ENCODE measurements around the gene ZNF827.

GRCh38 chr4:145799223-145799622 is 139.4 kb downstream of the ZNF827 start:
- TF ChIP-seq CTCF (IDR thresholded peaks at IDR 0.05) (no peak), POLR2A (IDR thresholded peaks at IDR 0.05) (no peak)

All from thyroid gland (tissue), 4 donors.